Activated B cell treated with CpG ODN at 0.5 μM for 24 hours (primary cell): ENCODE measurements around the gene CEP120. TPM values are rescaled to one million over a fixed set of nuclear protein-coding genes. Genes with fewer than 3 reads are reported as not detected.

ENCODE experiments used
- ATAC-seq: fragments of 200-7000 bp; cut with Tn5 transposase; one replicate; pipeline ENCODE4 v1.10.0; 2021; ENCODE audit warnings: low read depth, mild to moderate bottlenecking, moderate library complexity
- CTCF ChIA-PET: fragments of 350-600 bp; sonication (Branson Sonifier 250); formaldehyde crosslinking; loops from one replicate; lab custom pipeline; 2021; ENCODE audit warnings: antibody characterized with exemption; lab: Charles Lee
- POLR2A ChIA-PET: fragments of 350-600 bp; sonication (Branson Sonifier 250); formaldehyde crosslinking; loops from one replicate; lab custom pipeline; 2021; ENCODE audit warnings: antibody characterized with exemption; lab: Charles Lee
- DNase-seq: peaks from one replicate; pipeline ENCODE4 v3.0.0; 2022
- H3K27ac Mint-ChIP-seq: one replicate; pipeline ENCODE4 v1.8.0; 2020; ENCODE audit warnings: mixed read lengths
- H3K27me3 Mint-ChIP-seq: one replicate; pipeline ENCODE4 v1.8.0; 2021; ENCODE audit warnings: mixed read lengths
- H3K36me3 Mint-ChIP-seq: one replicate; pipeline ENCODE4 v1.8.0; 2021; ENCODE audit warnings: low read depth, mixed read lengths
- H3K4me1 Mint-ChIP-seq: one replicate; pipeline ENCODE4 v1.8.0; 2021; ENCODE audit warnings: mixed read lengths
- H3K4me3 Mint-ChIP-seq: one replicate; pipeline ENCODE4 v1.8.0; 2020; ENCODE audit warnings: mild to moderate bottlenecking, mixed read lengths
- H3K9me3 Mint-ChIP-seq: one replicate; pipeline ENCODE4 v1.8.0; 2020; ENCODE audit warnings: mixed read lengths
- intact Hi-C: fragments of 100-400 bp; cut with micrococcal nuclease; formaldehyde crosslinking; loops from one replicate; pipeline ENCODE4 v1.15.1; 2024
- total RNA-seq: library from RNA; stranded (reverse); gene quantifications from 2 replicates; pipeline ENCODE4 v1.2.3, GENCODE V29; 2022
- TF ChIP-seq, protein P1 (sequence below): fragments of 200-600 bp; IDR thresholded peaks from one replicate; pipeline ENCODE4 v1.8.0; 2022; ENCODE audit warnings: antibody characterized with exemption, mild to moderate bottlenecking

Gene CEP120
- total RNA-seq, 1 donor from 2014 or later, result 43.1 TPM

DNA sequence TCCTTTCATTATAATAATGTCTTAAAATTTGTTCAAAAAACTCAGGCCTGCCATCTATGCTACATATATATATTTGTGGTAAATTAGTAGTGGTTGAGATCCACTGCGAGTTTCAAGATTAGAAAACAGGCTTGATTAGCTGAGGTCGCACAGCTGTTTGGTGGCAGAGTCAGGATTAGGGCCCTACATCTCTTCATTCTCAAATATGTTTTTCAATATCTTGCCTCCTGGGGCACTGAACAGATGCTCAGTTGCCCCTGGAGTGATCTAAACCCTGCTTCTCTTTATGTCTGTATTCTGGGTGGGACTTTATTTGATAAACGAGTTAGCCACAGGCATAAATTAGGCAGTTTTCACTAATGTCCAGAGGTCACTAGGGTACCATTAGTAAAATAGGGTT, 27.8 kb upstream of the CEP120 start:
- intact Hi-C loops, result no loop called here
- no peaks in the 10 kb centered on the region for H3K9me3 Mint-ChIP-seq
- ATAC-seq (no peak), DNase-seq (no peak)
- TF ChIP-seq, protein P1, sequence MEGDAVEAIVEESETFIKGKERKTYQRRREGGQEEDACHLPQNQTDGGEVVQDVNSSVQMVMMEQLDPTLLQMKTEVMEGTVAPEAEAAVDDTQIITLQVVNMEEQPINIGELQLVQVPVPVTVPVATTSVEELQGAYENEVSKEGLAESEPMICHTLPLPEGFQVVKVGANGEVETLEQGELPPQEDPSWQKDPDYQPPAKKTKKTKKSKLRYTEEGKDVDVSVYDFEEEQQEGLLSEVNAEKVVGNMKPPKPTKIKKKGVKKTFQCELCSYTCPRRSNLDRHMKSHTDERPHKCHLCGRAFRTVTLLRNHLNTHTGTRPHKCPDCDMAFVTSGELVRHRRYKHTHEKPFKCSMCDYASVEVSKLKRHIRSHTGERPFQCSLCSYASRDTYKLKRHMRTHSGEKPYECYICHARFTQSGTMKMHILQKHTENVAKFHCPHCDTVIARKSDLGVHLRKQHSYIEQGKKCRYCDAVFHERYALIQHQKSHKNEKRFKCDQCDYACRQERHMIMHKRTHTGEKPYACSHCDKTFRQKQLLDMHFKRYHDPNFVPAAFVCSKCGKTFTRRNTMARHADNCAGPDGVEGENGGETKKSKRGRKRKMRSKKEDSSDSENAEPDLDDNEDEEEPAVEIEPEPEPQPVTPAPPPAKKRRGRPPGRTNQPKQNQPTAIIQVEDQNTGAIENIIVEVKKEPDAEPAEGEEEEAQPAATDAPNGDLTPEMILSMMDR, result no peak
- H3K27me3 Mint-ChIP-seq, result peaks cover 2% of the 10 kb centered on the region
- H3K4me3 Mint-ChIP-seq, result no peak overlapping the region
- ChIA-PET CTCF (no interaction called here), POLR2A (interaction anchor here (1.5 kb wide), 1 partner anchor 27 kb away, joined by 6 read pairs; the partner anchor contains the start of gene CEP120)
- no peak overlapping the region for H3K27ac Mint-ChIP-seq
- H3K4me1 Mint-ChIP-seq, result peaks cover 19% of the 10 kb centered on the region
- H3K36me3 Mint-ChIP-seq, result no peaks in the 10 kb centered on the region

DNA sequence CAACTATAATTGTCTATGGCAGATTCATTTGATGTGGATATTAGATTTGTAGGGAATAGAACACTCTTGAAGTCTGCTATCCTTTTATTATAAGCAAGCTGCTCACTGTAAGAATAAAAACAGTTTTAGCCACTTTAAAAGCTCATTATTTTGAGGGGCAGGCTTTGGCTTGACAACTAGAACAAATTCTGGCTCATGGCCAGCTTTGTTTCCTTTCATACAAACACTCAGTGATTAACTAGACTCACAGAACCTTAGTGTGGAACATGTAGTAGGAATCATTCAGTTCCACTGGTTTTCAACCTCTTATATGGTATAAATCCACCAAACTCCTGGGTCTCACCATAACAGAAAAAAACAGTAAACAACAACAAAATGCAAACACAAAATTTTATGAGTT, 27.4 kb upstream of the CEP120 start:
- CTCF ChIA-PET, result no interaction called here
- no peaks in the 10 kb centered on the region for H3K9me3 Mint-ChIP-seq
- no peak overlapping the region for H3K4me3 Mint-ChIP-seq
- DNase-seq, result no peak
- POLR2A ChIA-PET, result interaction anchor here (1.5 kb wide), 1 partner anchor 27 kb away, joined by 6 read pairs; the partner anchor contains the start of gene CEP120
- ATAC-seq, result no peak
- H3K36me3 Mint-ChIP-seq, result no peaks in the 10 kb centered on the region
- peaks cover 17% of the 10 kb centered on the region for H3K4me1 Mint-ChIP-seq
- TF ChIP-seq, protein P1, result no peak
- H3K27me3 Mint-ChIP-seq, result peaks cover under 1% of the 10 kb centered on the region
- no peak overlapping the region for H3K27ac Mint-ChIP-seq
- intact Hi-C loops, result no loop called here

DNA sequence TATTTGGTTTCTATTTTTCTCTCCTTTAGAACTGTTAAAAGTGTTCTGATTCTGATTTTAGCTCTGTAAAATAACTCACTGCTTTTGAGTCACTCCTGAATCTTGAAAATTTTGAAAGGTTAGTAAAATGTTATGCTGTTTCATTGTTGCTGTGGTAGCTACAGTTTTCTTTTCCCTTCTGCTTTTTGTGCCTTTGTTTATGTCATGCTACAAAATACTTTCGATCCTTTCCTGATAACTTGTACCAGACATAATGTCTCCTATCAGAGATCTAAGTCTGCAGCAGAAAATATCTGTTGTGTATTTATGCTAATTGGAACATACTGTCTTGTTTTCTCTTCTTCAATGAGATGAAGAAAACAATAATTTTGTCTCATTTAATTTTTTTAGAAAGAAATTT, 26.9 kb upstream of the CEP120 start:
- H3K4me1 Mint-ChIP-seq, result peaks cover 15% of the 10 kb centered on the region
- intact Hi-C loops, result no loop called here
- TF ChIP-seq, protein P1, result no peak
- H3K27me3 Mint-ChIP-seq, result no peaks in the 10 kb centered on the region
- H3K36me3 Mint-ChIP-seq, result no peaks in the 10 kb centered on the region
- H3K9me3 Mint-ChIP-seq, result no peaks in the 10 kb centered on the region
- CTCF ChIA-PET, result no interaction called here
- H3K4me3 Mint-ChIP-seq, result no peak overlapping the region
- ATAC-seq (no peak), DNase-seq (no peak)
- H3K27ac Mint-ChIP-seq, result no peak overlapping the region
- POLR2A ChIA-PET, result interaction anchor here (1.5 kb wide), 1 partner anchor 26 kb away, joined by 6 read pairs; the partner anchor contains the start of gene CEP120

DNA sequence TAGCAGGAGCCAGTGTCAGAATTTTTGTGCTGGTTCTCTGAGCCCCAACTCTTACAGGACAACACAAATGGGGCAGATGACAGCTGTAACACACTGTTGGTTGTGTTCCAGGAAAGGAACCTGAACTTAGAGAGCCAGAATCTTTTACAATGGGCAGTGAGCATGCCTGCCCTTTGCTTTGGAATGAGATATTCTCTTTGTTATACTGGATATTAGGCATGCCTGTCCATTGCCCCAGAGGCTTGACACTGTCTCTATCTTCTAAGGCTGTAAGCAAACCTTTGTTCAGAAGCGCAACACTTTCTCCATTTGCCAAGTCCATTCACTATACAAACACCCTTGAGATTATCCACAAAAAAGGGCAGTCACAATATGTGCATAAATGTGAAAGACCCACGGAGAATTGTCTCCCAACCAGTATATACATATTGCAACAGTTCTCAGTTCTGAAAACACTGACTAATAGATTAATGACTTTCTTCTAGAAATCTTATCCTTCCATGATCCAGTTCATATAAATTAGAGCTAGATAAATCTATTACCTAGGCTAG, 26.3 kb upstream of the CEP120 start:
- no peak overlapping the region for H3K4me3 Mint-ChIP-seq
- POLR2A ChIA-PET, result interaction anchor here (1.5 kb wide), 1 partner anchor 26 kb away, joined by 6 read pairs; the partner anchor contains the start of gene CEP120
- intact Hi-C loops, result loop anchor here (2.0 kb wide), 1 partner anchor 27 kb away; the partner anchor contains the start of gene CEP120
- ATAC-seq (no peak), DNase-seq (no peak)
- TF ChIP-seq, protein P1, result no peak
- no peak overlapping the region for H3K27ac Mint-ChIP-seq
- no peaks in the 10 kb centered on the region for H3K27me3 Mint-ChIP-seq
- H3K36me3 Mint-ChIP-seq, result no peaks in the 10 kb centered on the region
- CTCF ChIA-PET, result no interaction called here
- H3K9me3 Mint-ChIP-seq, result no peaks in the 10 kb centered on the region
- H3K4me1 Mint-ChIP-seq, result peaks cover 15% of the 10 kb centered on the region

DNA sequence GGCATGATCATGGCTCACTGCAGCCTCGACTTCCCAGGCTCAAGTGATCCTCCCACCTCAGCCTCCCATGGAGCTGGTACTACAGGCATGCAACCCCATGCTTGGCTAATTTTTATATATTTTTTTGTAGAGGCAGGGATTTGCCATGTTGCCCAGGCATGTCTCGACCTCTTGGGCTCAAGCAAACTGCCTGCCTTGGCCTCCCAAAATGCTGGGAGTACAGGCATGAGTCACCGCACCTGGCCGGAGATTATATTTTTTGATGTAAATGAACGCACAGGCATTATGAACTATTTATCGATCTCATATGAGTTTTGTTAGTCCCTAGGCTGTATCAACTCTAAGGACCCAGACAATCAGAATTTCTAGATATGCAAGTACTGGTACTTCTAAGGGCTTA, 25.5 kb upstream of the CEP120 start:
- Mint-ChIP-seq H3K4me1 (peaks cover 15% of the 10 kb centered on the region), H3K4me3 (no peak overlapping the region), H3K27me3 (no peaks in the 10 kb centered on the region), H3K9me3 (no peaks in the 10 kb centered on the region), H3K27ac (no peak overlapping the region), H3K36me3 (no peaks in the 10 kb centered on the region)
- intact Hi-C loops, result loop anchor here (2.0 kb wide), 1 partner anchor 26 kb away; the partner anchor contains the start of gene CEP120
- POLR2A ChIA-PET, result no interaction called here
- TF ChIP-seq, protein P1, result no peak
- DNase-seq, result no peak
- CTCF ChIA-PET, result no interaction called here
- ATAC-seq, result no peak
